OCI-LY1 (cell line): Measurements from ENCODE around the gene NABP1.

Source experiments
- H2AFZ ChIP-seq: fragments of 200-600 bp; sonication (generic), shearing (Covaris generic); 2 replicates; pipeline ENCODE4 v1.6.0; 2014; ENCODE audit warnings: antibody characterized with exemption, mild to moderate bottlenecking, low read length
- H3F3A ChIP-seq: fragments of 200-600 bp; sonication (generic), shearing (Covaris generic); 2 replicates; pipeline ENCODE4 v1.6.0; 2014; ENCODE audit warnings: mild to moderate bottlenecking, antibody characterized with exemption, low read length, moderate library complexity; ENCODE audit not compliant: insufficient read depth
- H3K27ac ChIP-seq: fragments of 200-600 bp; sonication (generic); 2 replicates; pipeline ENCODE4 v1.5.1; 2014; ENCODE audit warnings: low read length, mixed run types, mild to moderate bottlenecking, low read depth; ENCODE audit not compliant: poor library complexity, severe bottlenecking
- H3K27me3 ChIP-seq: fragments of 200-600 bp; sonication (generic); 2 replicates; pipeline ENCODE4 v1.6.0; 2014; ENCODE audit warnings: antibody characterized with exemption, mild to moderate bottlenecking, low read length, moderate library complexity; ENCODE audit not compliant: insufficient read depth
- H3K36me3 ChIP-seq: fragments of 200-600 bp; sonication (generic); 2 replicates; pipeline ENCODE4 v1.6.1; 2014; ENCODE audit warnings: mild to moderate bottlenecking, antibody characterized with exemption, low read length, moderate library complexity, mixed read lengths; ENCODE audit not compliant: insufficient read depth
- H3K4me1 ChIP-seq: fragments of 200-600 bp; sonication (generic); 2 replicates; pipeline ENCODE4 v1.5.1; 2014; ENCODE audit warnings: mild to moderate bottlenecking, low read length, moderate library complexity; ENCODE audit not compliant: insufficient read depth, severe bottlenecking
- H3K4me2 ChIP-seq: fragments of 200-600 bp; sonication (generic), shearing (Covaris generic); 2 replicates; pipeline ENCODE4 v1.6.1; 2014; ENCODE audit warnings: low read length
- H3K4me3 ChIP-seq: fragments of 200-600 bp; sonication (generic); 2 replicates; pipeline ENCODE4 v1.5.1; 2014; ENCODE audit warnings: low read length, low read depth, mild to moderate bottlenecking, mixed read lengths; ENCODE audit not compliant: poor library complexity, severe bottlenecking
- H3K79me2 ChIP-seq: fragments of 200-600 bp; shearing (Covaris generic); 2 replicates; pipeline ENCODE4 v1.6.1; 2016; ENCODE audit warnings: mixed run types, low read length, mixed read lengths; ENCODE audit not compliant: insufficient read depth
- H3K9ac ChIP-seq: fragments of 200-600 bp; sonication (generic), shearing (Covaris generic); 2 replicates; pipeline ENCODE4 v1.6.1; 2014; ENCODE audit warnings: mild to moderate bottlenecking, low read length, mixed read lengths
- H3K9me2 ChIP-seq: fragments of 200-600 bp; sonication (generic), shearing (Covaris generic); 2 replicates; pipeline ENCODE4 v1.6.1; 2014; ENCODE audit warnings: low read depth, mild to moderate bottlenecking, low read length, mixed read lengths
- H3K9me3 ChIP-seq: fragments of 200-600 bp; shearing (Covaris generic); 2 replicates; pipeline ENCODE4 v1.6.1; 2014; ENCODE audit warnings: low read length, mixed read lengths
- H4K20me1 ChIP-seq: fragments of 200-600 bp; sonication (generic), shearing (Covaris generic); 2 replicates; pipeline ENCODE4 v1.6.0; 2016; ENCODE audit warnings: mild to moderate bottlenecking, low read length; ENCODE audit not compliant: insufficient read depth
- CTCF ChIP-seq: fragments of 200-600 bp; sonication (generic), shearing (Covaris generic); IDR thresholded peaks from 2 replicates; pipeline ENCODE4 v1.5.1; 2017; ENCODE audit warnings: mild to moderate bottlenecking, antibody characterized with exemption, low read length, moderate library complexity, mixed read lengths
- EZH2 ChIP-seq: fragments of 200-600 bp; sonication (generic), shearing (Covaris generic); IDR thresholded peaks from 2 replicates; pipeline ENCODE4 v1.8.0; 2017; ENCODE audit warnings: borderline replicate concordance, mixed run types, mild to moderate bottlenecking, antibody characterized with exemption, low read length, moderate library complexity, mixed read lengths

NABP1 gene

GRCh38 chr2:191635333-191636234 is 42.4 kb upstream of the NABP1 start:
- H3F3A ChIP-seq = no peaks in the 10 kb centered on the region
- H3K9me3 ChIP-seq = no peaks in the 10 kb centered on the region
- no peaks in the 10 kb centered on the region for H3K9me2 ChIP-seq
- no peaks in the 10 kb centered on the region for H3K79me2 ChIP-seq
- no peaks in the 10 kb centered on the region for H4K20me1 ChIP-seq
- TF ChIP-seq EZH2 = no peak
- no peak for TF ChIP-seq CTCF
- H3K4me1 ChIP-seq = peaks cover 5% of the 10 kb centered on the region
- H3K27ac ChIP-seq = no peak overlapping the region
- no peaks in the 10 kb centered on the region for H3K27me3 ChIP-seq
- H3K36me3 ChIP-seq = no peaks in the 10 kb centered on the region
- H3K9ac ChIP-seq = no peak overlapping the region
- H3K4me3 ChIP-seq = no peak overlapping the region
- no peak overlapping the region for H2AFZ ChIP-seq
- no peak overlapping the region for H3K4me2 ChIP-seq

GRCh38 chr2:191636235-191636543 is 41.7 kb upstream of the NABP1 start:
- Histone ChIP-seq H3K4me3 (no peak overlapping the region), H3K9me3 (no peaks in the 10 kb centered on the region), H3K27ac (no peak overlapping the region), H2AFZ (no peak overlapping the region), H3K36me3 (no peaks in the 10 kb centered on the region), H3K27me3 (no peaks in the 10 kb centered on the region), H3K4me1 (peaks cover 5% of the 10 kb centered on the region), H3K4me2 (no peak overlapping the region), H3K9ac (no peak overlapping the region), H3F3A (no peaks in the 10 kb centered on the region), H3K79me2 (no peaks in the 10 kb centered on the region), H4K20me1 (no peaks in the 10 kb centered on the region), H3K9me2 (no peaks in the 10 kb centered on the region)
- TF ChIP-seq EZH2 = no peak
- TF ChIP-seq CTCF = no peak

- Histone ChIP-seq H3K4me1 (peaks cover 5% of the 10 kb centered on the region), H2AFZ (no peak overlapping the region), H3K9me3 (no peaks in the 10 kb centered on the region), H3K27ac (no peak overlapping the region), H3K4me2 (no peak overlapping the region), H3K79me2 (no peaks in the 10 kb centered on the region), H3F3A (no peaks in the 10 kb centered on the region), H3K9me2 (no peaks in the 10 kb centered on the region), H3K27me3 (no peaks in the 10 kb centered on the region), H4K20me1 (no peaks in the 10 kb centered on the region), H3K4me3 (no peak overlapping the region), H3K9ac (no peak overlapping the region), H3K36me3 (no peaks in the 10 kb centered on the region)
- no peak for TF ChIP-seq CTCF
Measured at GRCh38 chr2:191636586-191636985, 41.4 kb upstream of the NABP1 start.
